Measurements from ENCODE around the gene PSG6.
"Not testable (repeated sequence)": the region's sequence is repeated elsewhere in the genome, so short reads cannot be mapped to it uniquely, and the experiment has no call there.

- TF ChIP-seq CTCF (conservative IDR thresholded peaks at IDR 0.05 in 1 of 2, IDR thresholded peaks at IDR 0.05 in 1 of 2; ENCODE audit: low read depth in 1 of 2, low read length in 2 of 2); EZH2 (IDR thresholded peaks at IDR 0.05; ENCODE audit: low read length, missing control alignments): not testable (repeated sequence)
Measured at GRCh38 chr19:42916931-42917330, 763 bp downstream of the PSG6 start.
